OCI-LY1 (cell line): ENCODE data around the gene FCRL2.

Experiments
- H2AFZ ChIP-seq: fragments of 200-600 bp; sonication (generic), shearing (Covaris generic); 2 replicates; pipeline ENCODE4 v1.6.0; 2014; ENCODE audit warnings: antibody characterized with exemption, mild to moderate bottlenecking, low read length
- H3F3A ChIP-seq: fragments of 200-600 bp; sonication (generic), shearing (Covaris generic); 2 replicates; pipeline ENCODE4 v1.6.0; 2014; ENCODE audit warnings: mild to moderate bottlenecking, antibody characterized with exemption, low read length, moderate library complexity; ENCODE audit not compliant: insufficient read depth
- H3K27ac ChIP-seq: fragments of 200-600 bp; sonication (generic); 2 replicates; pipeline ENCODE4 v1.5.1; 2014; ENCODE audit warnings: low read length, mixed run types, mild to moderate bottlenecking, low read depth; ENCODE audit not compliant: poor library complexity, severe bottlenecking
- H3K27me3 ChIP-seq: fragments of 200-600 bp; sonication (generic); 2 replicates; pipeline ENCODE4 v1.6.0; 2014; ENCODE audit warnings: antibody characterized with exemption, mild to moderate bottlenecking, low read length, moderate library complexity; ENCODE audit not compliant: insufficient read depth
- H3K36me3 ChIP-seq: fragments of 200-600 bp; sonication (generic); 2 replicates; pipeline ENCODE4 v1.6.1; 2014; ENCODE audit warnings: mild to moderate bottlenecking, antibody characterized with exemption, low read length, moderate library complexity, mixed read lengths; ENCODE audit not compliant: insufficient read depth
- H3K4me1 ChIP-seq: fragments of 200-600 bp; sonication (generic); 2 replicates; pipeline ENCODE4 v1.5.1; 2014; ENCODE audit warnings: mild to moderate bottlenecking, low read length, moderate library complexity; ENCODE audit not compliant: insufficient read depth, severe bottlenecking
- H3K4me2 ChIP-seq: fragments of 200-600 bp; sonication (generic), shearing (Covaris generic); 2 replicates; pipeline ENCODE4 v1.6.1; 2014; ENCODE audit warnings: low read length
- H3K4me3 ChIP-seq: fragments of 200-600 bp; sonication (generic); 2 replicates; pipeline ENCODE4 v1.5.1; 2014; ENCODE audit warnings: low read length, low read depth, mild to moderate bottlenecking, mixed read lengths; ENCODE audit not compliant: poor library complexity, severe bottlenecking
- H3K79me2 ChIP-seq: fragments of 200-600 bp; shearing (Covaris generic); 2 replicates; pipeline ENCODE4 v1.6.1; 2016; ENCODE audit warnings: mixed run types, low read length, mixed read lengths; ENCODE audit not compliant: insufficient read depth
- H3K9ac ChIP-seq: fragments of 200-600 bp; sonication (generic), shearing (Covaris generic); 2 replicates; pipeline ENCODE4 v1.6.1; 2014; ENCODE audit warnings: mild to moderate bottlenecking, low read length, mixed read lengths
- H3K9me2 ChIP-seq: fragments of 200-600 bp; sonication (generic), shearing (Covaris generic); 2 replicates; pipeline ENCODE4 v1.6.1; 2014; ENCODE audit warnings: low read depth, mild to moderate bottlenecking, low read length, mixed read lengths
- H3K9me3 ChIP-seq: fragments of 200-600 bp; shearing (Covaris generic); 2 replicates; pipeline ENCODE4 v1.6.1; 2014; ENCODE audit warnings: low read length, mixed read lengths
- H4K20me1 ChIP-seq: fragments of 200-600 bp; sonication (generic), shearing (Covaris generic); 2 replicates; pipeline ENCODE4 v1.6.0; 2016; ENCODE audit warnings: mild to moderate bottlenecking, low read length; ENCODE audit not compliant: insufficient read depth
- CTCF ChIP-seq: fragments of 200-600 bp; sonication (generic), shearing (Covaris generic); IDR thresholded peaks from 2 replicates; pipeline ENCODE4 v1.5.1; 2017; ENCODE audit warnings: mild to moderate bottlenecking, antibody characterized with exemption, low read length, moderate library complexity, mixed read lengths
- EZH2 ChIP-seq: fragments of 200-600 bp; sonication (generic), shearing (Covaris generic); IDR thresholded peaks from 2 replicates; pipeline ENCODE4 v1.8.0; 2017; ENCODE audit warnings: borderline replicate concordance, mixed run types, mild to moderate bottlenecking, antibody characterized with exemption, low read length, moderate library complexity, mixed read lengths

Gene FCRL2

GRCh38 chr1:157724537-157725220 is 52.3 kb downstream of the FCRL2 start:
- H3K27ac ChIP-seq: peak overlapping the region; percentile 98
- H3K4me3 ChIP-seq: peak overlapping the region; percentile 11
- H3K36me3 ChIP-seq: peaks cover 3% of the 10 kb centered on the region; the same call in 1 of the 2 replicates
- H3K9me2 ChIP-seq: no peaks in the 10 kb centered on the region
- TF ChIP-seq CTCF (no peak), EZH2 (no peak)
- H3K79me2 ChIP-seq: no peaks in the 10 kb centered on the region
- no peak overlapping the region for H2AFZ ChIP-seq
- H3K27me3 ChIP-seq: no peaks in the 10 kb centered on the region
- peaks cover 48% of the 10 kb centered on the region for H3K4me1 ChIP-seq
- H3F3A ChIP-seq: peaks cover 3% of the 10 kb centered on the region; the same call in 1 of the 2 replicates
- no peaks in the 10 kb centered on the region for H4K20me1 ChIP-seq
- H3K9me3 ChIP-seq: peaks cover 27% of the 10 kb centered on the region
- H3K9ac ChIP-seq: peak overlapping the region; percentile 20
- peak overlapping the region; percentile 76; the same call in 1 of the 2 replicates for H3K4me2 ChIP-seq

- Histone ChIP-seq H2AFZ (no peak overlapping the region), H3K27ac (no peak overlapping the region), H3K9me3 (peaks cover 29% of the 10 kb centered on the region), H3K4me2 (no peak overlapping the region), H3K27me3 (no peaks in the 10 kb centered on the region), H3K36me3 (peaks cover 3% of the 10 kb centered on the region; the same call in 1 of the 2 replicates), H3K79me2 (no peaks in the 10 kb centered on the region), H3F3A (peaks cover 3% of the 10 kb centered on the region; the same call in 1 of the 2 replicates), H3K4me1 (peaks cover 45% of the 10 kb centered on the region), H3K4me3 (no peak overlapping the region), H4K20me1 (no peaks in the 10 kb centered on the region), H3K9me2 (no peaks in the 10 kb centered on the region), H3K9ac (no peak overlapping the region)
- TF ChIP-seq CTCF (no peak), EZH2 (no peak)
These were observed 53.8 kb downstream of the FCRL2 start for GRCh38 chr1:157723157-157723556.

- Histone ChIP-seq H3K9ac (no peak overlapping the region), H3K4me1 (peaks cover 33% of the 10 kb centered on the region), H3K4me2 (no peak overlapping the region), H3K4me3 (no peak overlapping the region), H3K9me2 (no peaks in the 10 kb centered on the region), H3K79me2 (no peaks in the 10 kb centered on the region), H3F3A (peaks cover 3% of the 10 kb centered on the region; the same call in 1 of the 2 replicates), H2AFZ (no peak overlapping the region), H3K27ac (no peak overlapping the region), H3K9me3 (peaks cover 29% of the 10 kb centered on the region), H4K20me1 (no peaks in the 10 kb centered on the region), H3K27me3 (no peaks in the 10 kb centered on the region), H3K36me3 (peaks cover 3% of the 10 kb centered on the region; the same call in 1 of the 2 replicates)
- TF ChIP-seq EZH2 (no peak), CTCF (no peak)
These were observed 54.9 kb downstream of the FCRL2 start for GRCh38 chr1:157721985-157722384.
